Adipocyte (in vitro differentiated cells): Measurements from ENCODE around the gene ZNF275.

Experiments
- DNase-seq: peaks from one replicate; pipeline ENCODE4 v3.0.0-alpha.2; 2015; ENCODE audit warnings: low read depth
- H3K27me3 ChIP-seq: replicated peaks from 2 replicates; pipeline ENCODE4 v1.7.0; 2013; ENCODE audit warnings: mild to moderate bottlenecking, low read length, moderate library complexity; ENCODE audit not compliant: control insufficient read depth, insufficient read depth
- H3K36me3 ChIP-seq: 2 replicates; pipeline ENCODE4 v1.7.0; 2013; ENCODE audit warnings: low read length, mild to moderate bottlenecking, moderate library complexity; ENCODE audit not compliant: control insufficient read depth, insufficient read depth, severe bottlenecking
- H3K4me1 ChIP-seq: 2 replicates; pipeline ENCODE4 v1.7.0; 2013; ENCODE audit warnings: mild to moderate bottlenecking, low read length, moderate library complexity; ENCODE audit not compliant: control insufficient read depth, insufficient read depth
- H3K4me3 ChIP-seq: 2 replicates; pipeline ENCODE4 v1.7.0; 2013; ENCODE audit warnings: mild to moderate bottlenecking, low read length, moderate library complexity
- H3K9ac ChIP-seq: 2 replicates; pipeline ENCODE4 v1.7.0; 2013; ENCODE audit warnings: mild to moderate bottlenecking, low read length, moderate library complexity
- H3K9me3 ChIP-seq: 2 replicates; pipeline ENCODE4 v1.7.0; 2013; ENCODE audit warnings: mild to moderate bottlenecking, low read length, moderate library complexity; ENCODE audit not compliant: control insufficient read depth

Gene ZNF275

DNA sequence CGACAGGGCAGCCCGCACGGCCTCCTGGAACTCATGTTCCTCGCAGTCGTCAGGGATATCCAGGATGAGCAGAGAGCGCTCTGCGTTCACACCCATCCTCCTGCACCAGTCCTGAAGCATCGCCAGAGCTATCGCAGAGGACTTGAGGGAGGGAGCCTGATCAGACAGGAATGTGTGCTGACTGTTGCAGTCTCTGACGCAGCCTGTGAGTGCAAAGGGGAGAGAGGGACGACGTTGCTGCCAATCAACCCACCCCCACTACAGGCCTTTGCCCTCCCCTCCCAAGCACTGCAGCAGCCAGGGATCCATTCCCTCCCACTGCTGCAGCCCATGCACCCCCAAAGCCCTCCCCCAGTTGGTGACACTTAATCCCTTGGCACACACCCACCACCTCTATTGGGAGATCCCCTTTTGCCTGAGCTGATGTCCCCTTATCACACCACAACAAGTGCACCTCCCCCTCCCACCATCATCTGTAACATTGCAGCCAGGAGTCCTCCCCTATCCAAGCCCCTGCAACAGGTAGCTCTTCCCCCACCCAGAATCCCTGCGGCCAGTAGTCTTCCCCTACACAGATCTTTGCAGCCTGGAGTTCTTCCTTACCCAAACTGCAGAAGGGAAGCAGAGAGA, 13.3 kb upstream of the ZNF275 start:
- Histone ChIP-seq H3K4me3 (no peak overlapping the region), H3K4me1 (no peaks in the 10 kb centered on the region), H3K9ac (no peak overlapping the region), H3K27me3 (peaks cover 14% of the 10 kb centered on the region), H3K9me3 (peaks cover 25% of the 10 kb centered on the region), H3K36me3 (no peaks in the 10 kb centered on the region)
- no peak for DNase-seq

DNA sequence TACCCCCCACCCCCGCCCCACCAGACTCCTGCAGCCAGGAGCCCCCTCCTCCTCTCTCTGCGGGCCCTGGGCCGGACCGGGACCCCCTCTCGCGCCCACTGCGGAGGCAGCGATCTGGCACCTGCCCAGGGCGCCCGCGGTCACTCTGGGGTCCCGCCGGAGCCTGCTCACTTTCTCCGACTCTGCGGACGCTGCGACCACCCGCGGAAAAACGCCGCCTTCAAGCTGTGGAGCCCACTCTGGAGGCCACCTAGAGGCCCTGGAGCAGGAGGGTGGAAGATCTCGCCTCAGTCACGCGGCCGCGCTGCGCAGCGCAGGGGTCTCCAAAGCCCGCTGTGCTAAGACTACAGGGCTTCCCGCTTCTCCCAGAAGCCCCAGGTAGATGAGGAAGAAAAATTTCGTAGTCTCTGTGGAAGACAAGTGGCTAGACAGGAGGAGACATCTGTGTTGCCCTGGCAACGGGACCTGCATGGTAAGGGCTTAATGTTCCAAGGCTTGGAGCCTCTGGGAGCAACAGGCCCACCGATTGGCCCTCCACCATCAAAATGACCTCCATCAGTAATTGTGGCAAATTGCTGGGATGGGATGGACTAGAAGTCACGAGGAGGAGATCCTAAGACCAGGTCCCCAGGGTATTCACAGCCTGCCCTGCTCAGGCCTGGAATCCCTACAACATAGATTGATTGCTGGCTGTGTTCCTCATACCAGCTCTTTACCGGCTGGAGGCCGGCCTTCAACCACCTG, 12.4 kb upstream of the ZNF275 start, which contains the start of gene PNMA6F:
TSS of gene PNMA6F (minus strand) at position 387 of the 744 bp plus-strand sequence. CDS start 1,093 bp downstream, outside the sequence.
- H3K9ac ChIP-seq, result no peak within 1 kb of the TSS
- H3K9me3 ChIP-seq, result peaks cover 30% of the 10 kb centered on the region
- peaks cover 18% of the 10 kb centered on the region for H3K27me3 ChIP-seq
- DNase-seq, result no peak
- H3K36me3 ChIP-seq, result no peaks in the 10 kb centered on the region
- no peaks in the 10 kb centered on the region for H3K4me1 ChIP-seq
- H3K4me3 ChIP-seq, result no peak within 1 kb of the TSS

DNA sequence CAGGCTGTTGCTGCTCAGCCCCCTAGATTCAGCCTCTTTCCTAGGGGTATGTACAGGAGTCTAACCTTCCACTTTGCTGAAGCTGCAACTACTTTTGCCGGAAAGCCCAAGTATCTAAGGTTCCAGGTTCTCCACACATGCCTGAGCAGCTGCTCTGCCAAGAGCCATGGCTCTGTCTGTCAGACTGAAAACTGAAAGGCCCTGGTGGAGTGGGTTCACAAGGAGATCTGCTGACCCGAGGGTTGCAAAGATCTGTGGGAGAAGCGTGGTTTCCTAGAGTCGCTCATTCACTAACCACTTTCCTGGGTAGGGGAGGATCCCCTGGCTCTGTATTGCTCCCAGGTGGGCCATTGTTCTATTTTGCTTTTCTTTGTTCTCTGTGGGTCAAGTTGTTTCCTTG, 6.4 kb upstream of the ZNF275 start:
- DNase-seq, result no peak
- Histone ChIP-seq H3K9ac (no peak overlapping the region), H3K36me3 (no peaks in the 10 kb centered on the region), H3K27me3 (peaks cover 18% of the 10 kb centered on the region), H3K4me1 (no peaks in the 10 kb centered on the region), H3K9me3 (peaks cover 30% of the 10 kb centered on the region), H3K4me3 (no peak overlapping the region)

DNA sequence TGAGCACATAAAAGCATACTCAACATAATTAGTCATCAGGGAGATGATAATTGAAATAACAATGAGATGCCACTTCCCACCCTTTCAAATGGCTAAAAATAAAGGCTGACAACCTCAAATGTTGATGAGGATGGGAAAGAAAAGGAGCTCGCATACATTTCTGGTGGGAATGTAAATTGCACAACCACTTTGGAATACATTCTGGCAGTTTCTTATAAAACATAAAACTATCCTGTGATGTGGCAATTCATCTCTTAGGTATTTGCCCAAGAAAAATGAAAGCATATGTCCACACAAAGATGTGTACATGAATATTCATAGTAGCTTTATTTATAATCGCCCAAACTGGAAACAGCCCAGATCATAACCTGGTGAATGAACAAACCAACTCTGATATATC, 687 bp upstream of the ZNF275 start:
- Histone ChIP-seq H3K9ac (no peak overlapping the region), H3K9me3 (no peaks in the 10 kb centered on the region), H3K4me3 (peak overlapping the region; percentile 79)

DNA sequence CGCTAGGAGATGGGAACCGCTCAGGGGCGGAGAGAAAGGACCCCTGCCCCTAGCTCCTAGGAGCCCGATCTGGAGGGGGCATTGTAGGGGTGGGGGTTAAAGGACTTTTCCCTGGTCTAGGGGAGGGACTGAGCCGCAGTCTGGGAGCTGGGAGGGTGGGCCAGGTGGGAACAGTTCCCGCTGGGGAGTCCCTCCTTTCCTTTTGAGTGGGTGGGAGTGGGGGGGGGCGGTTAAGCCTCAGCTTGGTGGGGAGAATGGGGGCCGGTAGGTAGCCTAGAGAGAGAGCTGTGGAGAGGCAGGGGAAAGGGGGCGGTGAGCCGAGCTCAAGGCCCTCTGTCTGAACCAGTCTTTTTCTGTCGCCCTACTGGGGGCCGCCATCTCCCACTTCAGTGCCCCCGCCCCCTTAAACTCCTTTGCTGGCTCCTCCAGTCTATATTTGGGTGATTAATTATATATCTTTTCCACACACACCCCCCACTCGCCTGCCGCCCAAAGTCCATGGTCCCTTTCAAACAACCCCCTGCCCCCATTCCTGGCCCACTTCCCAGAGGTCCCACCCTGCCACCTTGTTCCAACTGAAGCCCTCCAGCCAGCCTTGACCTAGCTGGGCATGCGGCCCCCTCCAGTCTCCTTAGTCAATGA, 822 bp downstream of the ZNF275 start:
- peak overlapping the region; percentile 89 for H3K9ac ChIP-seq
- peaks cover 7% of the 10 kb centered on the region for H3K4me1 ChIP-seq
- peak overlapping the region; percentile 82 for H3K4me3 ChIP-seq
- H3K9me3 ChIP-seq, result no peaks in the 10 kb centered on the region
- H3K36me3 ChIP-seq, result peaks cover 16% of the 10 kb centered on the region
- H3K27me3 ChIP-seq, result peaks cover 4% of the 10 kb centered on the region
- DNase-seq, result peak; percentile 15

More for the DNA sequence above, 687 bp upstream of the ZNF275 start:
- H3K36me3 ChIP-seq, result peaks cover 11% of the 10 kb centered on the region
- DNase-seq, result peak; percentile 78
- H3K4me1 ChIP-seq, result peaks cover 7% of the 10 kb centered on the region
- H3K27me3 ChIP-seq, result peaks cover 14% of the 10 kb centered on the region

DNA sequence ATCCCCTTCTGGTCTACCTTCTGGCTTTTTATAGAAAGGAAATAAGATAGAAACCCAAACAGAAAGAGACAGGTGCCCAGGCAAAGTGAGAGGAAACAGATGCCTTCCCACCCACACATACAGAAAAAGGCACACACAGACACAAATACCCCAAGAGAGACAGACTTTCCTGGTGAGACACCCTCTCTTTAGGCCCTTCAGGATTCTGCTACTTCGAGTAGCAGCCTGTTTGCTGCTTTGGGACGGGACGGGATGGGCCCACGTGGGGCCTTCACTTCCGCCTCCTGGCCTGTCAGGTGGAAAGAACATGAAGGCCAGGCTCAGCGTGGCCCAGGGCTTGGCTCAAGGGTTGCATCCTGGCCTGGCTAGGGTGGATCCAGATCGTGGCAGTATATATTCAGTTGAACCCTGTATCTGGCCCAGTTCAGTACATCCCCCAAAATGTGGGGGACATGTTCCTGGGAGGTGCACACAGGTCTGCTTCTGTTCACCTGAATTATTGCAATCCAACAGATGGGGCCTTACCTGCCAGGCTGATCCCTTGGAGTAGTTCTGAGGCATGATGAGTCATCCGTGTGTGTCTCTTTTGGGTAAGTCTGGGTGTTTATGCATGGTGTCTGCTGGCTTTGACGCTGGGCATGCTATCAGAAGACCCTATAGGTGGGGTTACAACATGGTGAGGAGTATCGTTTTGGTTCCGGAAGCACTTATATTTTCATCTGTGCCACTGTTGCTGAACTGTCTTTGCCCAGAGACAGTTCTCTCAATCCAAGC, 2.4 kb downstream of the ZNF275 start:
- peaks cover 6% of the 10 kb centered on the region for H3K9me3 ChIP-seq
- H3K9ac ChIP-seq, result no peak overlapping the region
- peaks cover 4% of the 10 kb centered on the region for H3K27me3 ChIP-seq
- H3K36me3 ChIP-seq, result peaks cover 19% of the 10 kb centered on the region
- no peak overlapping the region for H3K4me3 ChIP-seq
- no peak for DNase-seq
- peaks cover 7% of the 10 kb centered on the region for H3K4me1 ChIP-seq

DNA sequence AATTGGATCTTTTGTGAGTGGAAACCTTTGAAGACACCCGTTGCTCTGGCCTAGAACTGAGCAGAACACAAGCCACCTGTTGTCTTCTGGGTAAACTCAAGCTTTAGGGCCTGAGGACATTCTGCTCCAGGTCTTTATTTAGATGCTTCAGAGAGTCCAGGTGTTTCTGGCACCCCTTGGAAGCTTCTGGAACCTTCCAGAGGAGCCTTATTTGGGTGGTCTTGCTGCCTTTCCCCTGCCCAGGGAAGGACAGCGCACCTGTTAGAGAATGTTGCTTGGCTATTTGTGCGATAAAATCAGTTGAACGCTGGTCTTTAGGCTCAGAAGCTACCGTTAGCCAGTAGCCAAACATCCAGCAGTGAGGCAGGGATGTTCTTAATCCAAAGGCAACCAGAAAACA, 3.0 kb downstream of the ZNF275 start:
- Histone ChIP-seq H3K4me3 (no peak overlapping the region), H3K9ac (no peak overlapping the region), H3K27me3 (peaks cover 4% of the 10 kb centered on the region), H3K36me3 (peaks cover 19% of the 10 kb centered on the region), H3K4me1 (peaks cover 9% of the 10 kb centered on the region), H3K9me3 (peaks cover 13% of the 10 kb centered on the region)
- DNase-seq, result no peak

DNA sequence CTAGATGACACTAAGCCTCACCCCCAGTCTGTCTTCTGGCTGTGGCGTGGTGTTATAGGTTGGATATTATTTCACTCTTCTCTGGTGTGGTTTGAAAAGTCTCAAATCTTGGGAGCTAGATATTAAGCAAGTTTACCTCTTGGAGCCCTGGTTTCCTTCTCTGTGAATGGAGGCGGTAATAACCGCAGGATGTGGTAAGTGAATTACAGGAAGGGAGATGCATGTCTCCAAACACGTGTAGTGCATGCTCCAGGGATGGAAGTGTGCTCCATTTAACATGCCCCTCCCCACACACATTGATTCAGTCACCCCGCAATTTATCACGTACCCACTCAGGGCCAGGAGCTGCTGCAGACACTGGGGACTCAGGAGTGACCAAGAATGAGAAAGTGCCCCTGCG, 4.9 kb downstream of the ZNF275 start:
- H3K27me3 ChIP-seq, result peaks cover 4% of the 10 kb centered on the region
- peaks cover 20% of the 10 kb centered on the region for H3K36me3 ChIP-seq
- no peak for DNase-seq
- H3K4me3 ChIP-seq, result no peak overlapping the region
- peaks cover 16% of the 10 kb centered on the region for H3K4me1 ChIP-seq
- H3K9me3 ChIP-seq, result peaks cover 13% of the 10 kb centered on the region
- H3K9ac ChIP-seq, result no peak overlapping the region

DNA sequence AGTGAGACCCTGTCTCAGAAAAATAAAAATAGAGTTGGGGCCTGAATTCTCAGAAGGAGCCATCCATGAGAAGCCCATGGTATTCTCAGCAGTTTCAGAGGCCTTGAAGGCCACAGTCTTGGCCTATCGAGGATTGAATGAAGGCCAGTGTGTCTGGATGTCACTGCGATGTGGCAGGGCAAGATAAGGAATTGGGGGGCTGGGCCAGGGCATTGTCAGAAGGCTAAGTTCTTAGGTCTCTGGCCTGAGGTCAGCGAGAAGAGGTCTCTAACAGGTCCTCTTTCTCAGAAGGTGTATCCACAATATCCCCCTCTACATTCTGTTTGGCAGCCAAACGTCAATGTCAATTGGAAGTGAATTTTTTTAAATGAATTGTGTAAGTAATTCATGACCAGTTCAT, 5.7 kb downstream of the ZNF275 start:
- H3K4me1 ChIP-seq, result peaks cover 16% of the 10 kb centered on the region
- no peak for DNase-seq
- H3K36me3 ChIP-seq, result peaks cover 27% of the 10 kb centered on the region
- no peak overlapping the region for H3K9ac ChIP-seq
- peaks cover 4% of the 10 kb centered on the region for H3K27me3 ChIP-seq
- H3K4me3 ChIP-seq, result no peak overlapping the region
- peaks cover 13% of the 10 kb centered on the region for H3K9me3 ChIP-seq

DNA sequence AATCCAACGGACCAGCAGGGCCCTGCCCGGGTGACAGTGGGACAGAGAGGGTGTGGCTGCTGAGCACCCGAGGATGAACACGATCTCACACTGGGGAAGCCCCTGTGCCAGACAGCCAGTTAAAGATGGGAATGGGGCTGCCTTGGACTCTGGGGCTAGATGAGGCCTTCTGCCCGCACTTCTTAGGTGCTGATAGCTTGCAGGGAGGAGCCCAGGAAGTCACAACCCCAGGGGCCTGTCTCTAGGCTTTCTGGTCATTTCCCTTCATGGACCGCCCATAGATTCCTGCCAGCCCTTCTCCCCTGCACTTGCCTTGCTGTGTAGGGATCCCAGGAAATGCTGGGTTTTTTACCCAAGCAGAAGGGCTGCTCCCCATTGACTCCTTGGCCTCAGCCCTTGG, 6.2 kb downstream of the ZNF275 start:
- Histone ChIP-seq H3K9ac (no peak overlapping the region), H3K27me3 (peaks cover 4% of the 10 kb centered on the region), H3K9me3 (peaks cover 13% of the 10 kb centered on the region), H3K4me1 (peaks cover 16% of the 10 kb centered on the region), H3K4me3 (no peak overlapping the region), H3K36me3 (peaks cover 28% of the 10 kb centered on the region)
- DNase-seq, result no peak
